Fibroblast of peridontal ligament (primary cell): ENCODE data around the gene E4F1.

Experiments
- DNase-seq: peaks from one replicate; pipeline ENCODE4 v3.0.0-alpha.2; 2010; ENCODE audit errors: extremely low read depth

The E4F1 gene, protein sequence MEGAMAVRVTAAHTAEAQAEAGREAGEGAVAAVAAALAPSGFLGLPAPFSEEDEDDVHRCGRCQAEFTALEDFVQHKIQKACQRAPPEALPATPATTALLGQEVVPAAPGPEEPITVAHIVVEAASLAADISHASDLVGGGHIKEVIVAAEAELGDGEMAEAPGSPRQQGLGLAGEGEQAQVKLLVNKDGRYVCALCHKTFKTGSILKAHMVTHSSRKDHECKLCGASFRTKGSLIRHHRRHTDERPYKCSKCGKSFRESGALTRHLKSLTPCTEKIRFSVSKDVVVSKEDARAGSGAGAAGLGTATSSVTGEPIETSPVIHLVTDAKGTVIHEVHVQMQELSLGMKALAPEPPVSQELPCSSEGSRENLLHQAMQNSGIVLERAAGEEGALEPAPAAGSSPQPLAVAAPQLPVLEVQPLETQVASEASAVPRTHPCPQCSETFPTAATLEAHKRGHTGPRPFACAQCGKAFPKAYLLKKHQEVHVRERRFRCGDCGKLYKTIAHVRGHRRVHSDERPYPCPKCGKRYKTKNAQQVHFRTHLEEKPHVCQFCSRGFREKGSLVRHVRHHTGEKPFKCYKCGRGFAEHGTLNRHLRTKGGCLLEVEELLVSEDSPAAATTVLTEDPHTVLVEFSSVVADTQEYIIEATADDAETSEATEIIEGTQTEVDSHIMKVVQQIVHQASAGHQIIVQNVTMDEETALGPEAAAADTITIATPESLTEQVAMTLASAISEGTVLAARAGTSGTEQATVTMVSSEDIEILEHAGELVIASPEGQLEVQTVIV

DNA sequence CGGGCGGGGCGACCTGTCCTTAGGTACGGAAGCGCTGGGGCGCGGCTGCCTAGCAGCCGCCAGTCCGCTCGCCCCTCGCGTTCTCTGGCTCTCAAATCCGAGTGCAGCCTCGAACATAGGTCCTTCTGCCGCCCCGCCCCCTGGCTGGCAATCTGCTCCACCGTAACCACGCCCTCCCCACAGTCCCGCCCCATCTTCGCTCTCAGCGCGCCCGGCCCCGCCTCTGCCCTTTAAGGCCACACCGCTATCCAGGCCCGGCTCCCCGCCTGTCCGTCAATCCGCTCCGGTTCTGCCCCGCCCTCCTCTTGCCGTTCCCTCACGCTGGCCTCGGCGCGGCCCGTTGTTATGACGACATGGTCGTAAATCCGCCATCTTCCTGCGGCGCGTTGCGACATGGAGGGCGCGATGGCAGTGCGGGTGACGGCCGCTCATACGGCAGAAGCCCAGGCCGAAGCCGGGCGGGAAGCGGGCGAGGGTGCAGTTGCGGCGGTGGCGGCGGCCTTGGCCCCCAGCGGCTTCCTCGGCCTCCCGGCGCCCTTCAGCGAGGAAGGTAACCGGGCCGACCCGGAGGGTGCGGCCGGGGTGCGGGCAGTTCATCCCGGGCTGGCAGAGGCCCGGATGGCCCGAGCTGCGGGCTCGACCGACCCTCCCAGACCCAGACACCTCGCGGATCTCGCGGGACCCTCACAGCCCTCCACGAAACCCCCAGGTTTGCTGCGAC is at the start of gene E4F1:
Gene E4F1, plus strand, starts transcription at position 371 of the 721 bp plus-strand sequence. Its CDS starts 23 bp downstream, at position 394.
- peak; percentile 98 for DNase-seq

DNA sequence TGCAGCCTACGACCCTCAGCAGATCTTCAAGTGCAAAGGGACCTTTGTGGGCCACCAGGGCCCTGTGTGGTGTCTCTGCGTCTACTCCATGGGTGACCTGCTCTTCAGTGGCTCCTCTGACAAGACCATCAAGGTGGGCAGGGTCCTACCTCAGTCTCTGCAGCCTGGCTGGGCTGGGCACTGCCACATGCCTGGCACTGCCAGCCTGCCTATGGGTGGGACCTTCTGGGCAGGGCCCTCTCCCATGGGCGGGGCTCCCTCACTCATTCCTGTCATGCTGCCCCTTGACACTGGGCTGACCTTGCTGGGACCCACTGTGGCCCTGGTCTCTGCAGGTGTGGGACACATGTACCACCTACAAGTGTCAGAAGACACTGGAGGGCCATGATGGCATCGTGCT is 49.5 kb upstream of the E4F1 start:
- no peak for DNase-seq

DNA sequence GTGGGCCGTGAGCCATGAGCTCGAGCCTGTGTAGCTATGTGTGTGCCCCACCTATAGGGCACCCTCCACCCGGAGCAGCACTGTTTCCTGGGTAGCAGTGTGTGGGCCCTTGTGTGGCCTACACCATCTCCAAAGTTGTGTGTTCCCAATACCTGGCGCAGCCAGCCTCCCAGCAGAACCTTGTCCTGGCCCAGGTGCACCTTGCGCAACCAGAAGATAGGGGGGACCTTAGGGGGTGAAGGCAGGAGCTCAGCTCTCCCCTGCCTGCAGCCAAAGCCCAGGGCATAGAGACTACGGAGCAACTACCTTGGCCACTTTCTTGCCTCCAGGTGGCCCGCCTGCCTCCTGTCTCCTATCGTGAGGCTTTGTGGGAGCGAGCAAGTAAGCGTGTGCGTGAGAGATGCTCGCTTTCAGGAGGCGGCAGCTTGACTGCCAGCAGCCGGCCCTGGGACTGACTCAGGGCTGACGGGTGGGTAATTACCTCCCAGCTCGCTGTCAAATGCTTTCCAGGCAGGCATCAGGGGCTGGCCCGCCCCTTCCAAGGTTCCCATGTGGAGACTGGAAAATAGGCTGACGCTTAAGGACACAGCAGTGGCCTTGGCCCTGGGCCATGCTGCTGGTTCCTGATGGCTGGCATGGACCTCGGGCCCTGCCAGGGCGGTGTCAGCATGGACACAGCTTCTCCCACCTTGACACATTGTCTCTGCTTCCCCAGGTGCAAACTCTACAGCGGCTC is 48.8 kb upstream of the E4F1 start:
- DNase-seq: no peak

DNA sequence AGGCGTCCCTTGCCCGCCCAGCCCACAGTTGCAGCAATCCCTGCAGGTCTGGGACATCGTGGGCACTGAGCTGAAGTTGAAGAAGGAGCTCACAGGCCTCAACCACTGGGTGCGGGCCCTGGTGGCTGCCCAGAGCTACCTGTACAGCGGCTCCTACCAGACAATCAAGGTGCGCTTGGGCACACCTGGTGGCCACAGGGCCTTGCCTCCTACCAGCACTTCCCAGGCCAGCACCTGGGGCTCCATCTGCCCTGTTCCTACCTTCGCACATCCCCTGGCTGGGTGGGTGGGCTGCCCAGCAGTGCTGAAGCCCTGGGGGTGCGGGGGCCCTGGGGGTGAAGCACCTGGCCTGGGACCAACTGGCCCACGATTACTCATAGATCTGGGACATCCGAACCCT is 47.9 kb upstream of the E4F1 start:
- no peak for DNase-seq

DNA sequence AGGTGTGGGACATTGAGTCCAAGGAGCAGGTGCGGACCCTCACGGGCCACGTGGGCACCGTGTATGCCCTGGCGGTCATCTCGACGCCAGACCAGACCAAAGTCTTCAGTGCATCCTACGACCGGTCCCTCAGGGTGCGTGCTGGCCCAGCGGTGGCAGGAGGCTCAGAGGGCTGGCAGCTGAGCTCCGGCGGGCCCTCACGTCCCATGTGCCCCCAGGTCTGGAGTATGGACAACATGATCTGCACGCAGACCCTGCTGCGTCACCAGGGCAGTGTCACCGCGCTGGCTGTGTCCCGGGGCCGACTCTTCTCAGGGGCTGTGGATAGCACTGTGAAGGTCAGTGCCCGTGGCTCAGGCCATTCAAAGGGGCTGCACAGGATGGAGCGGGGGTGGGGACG is 47.3 kb upstream of the E4F1 start:
- no peak for DNase-seq

DNA sequence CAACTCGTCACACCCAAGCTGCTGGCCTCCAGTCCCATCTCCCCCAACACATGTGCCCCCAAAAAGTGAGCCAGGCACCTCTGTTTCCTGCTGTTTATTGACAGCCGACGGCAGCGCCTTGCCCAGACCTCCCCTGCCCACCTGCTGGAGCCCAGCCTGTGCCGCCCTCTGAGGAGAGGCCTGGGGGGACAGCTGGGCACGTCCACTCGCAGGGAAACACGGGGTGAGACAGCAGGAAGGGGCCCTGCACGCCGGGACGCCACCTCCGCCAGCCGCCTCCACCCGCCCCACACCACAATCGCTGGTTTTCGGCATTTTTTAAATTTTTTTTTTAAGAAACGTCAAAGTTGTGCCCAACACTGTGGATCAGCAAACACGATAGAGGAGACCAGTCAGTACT is 46.3 kb upstream of the E4F1 start:
- DNase-seq: no peak

DNA sequence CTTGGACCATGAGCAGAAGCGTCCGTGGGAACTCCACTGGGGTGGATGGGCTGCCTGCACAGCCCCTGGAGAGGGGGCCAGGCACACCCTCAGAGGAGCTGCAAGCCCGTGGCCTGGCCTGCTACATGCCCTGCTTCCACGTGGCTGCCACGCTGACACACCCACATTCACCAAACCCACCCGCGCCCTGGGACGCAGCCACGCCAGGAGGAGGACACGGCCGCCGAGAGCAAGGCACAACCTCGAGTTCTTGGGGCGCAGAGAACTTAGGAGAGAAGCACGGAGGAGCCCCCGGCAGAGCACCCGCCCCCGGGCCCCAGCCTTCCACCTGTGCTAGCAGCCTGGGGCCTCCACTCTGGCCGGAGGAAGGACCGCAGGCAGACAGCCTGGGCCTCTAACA is 45.8 kb upstream of the E4F1 start:
- no peak for DNase-seq

DNA sequence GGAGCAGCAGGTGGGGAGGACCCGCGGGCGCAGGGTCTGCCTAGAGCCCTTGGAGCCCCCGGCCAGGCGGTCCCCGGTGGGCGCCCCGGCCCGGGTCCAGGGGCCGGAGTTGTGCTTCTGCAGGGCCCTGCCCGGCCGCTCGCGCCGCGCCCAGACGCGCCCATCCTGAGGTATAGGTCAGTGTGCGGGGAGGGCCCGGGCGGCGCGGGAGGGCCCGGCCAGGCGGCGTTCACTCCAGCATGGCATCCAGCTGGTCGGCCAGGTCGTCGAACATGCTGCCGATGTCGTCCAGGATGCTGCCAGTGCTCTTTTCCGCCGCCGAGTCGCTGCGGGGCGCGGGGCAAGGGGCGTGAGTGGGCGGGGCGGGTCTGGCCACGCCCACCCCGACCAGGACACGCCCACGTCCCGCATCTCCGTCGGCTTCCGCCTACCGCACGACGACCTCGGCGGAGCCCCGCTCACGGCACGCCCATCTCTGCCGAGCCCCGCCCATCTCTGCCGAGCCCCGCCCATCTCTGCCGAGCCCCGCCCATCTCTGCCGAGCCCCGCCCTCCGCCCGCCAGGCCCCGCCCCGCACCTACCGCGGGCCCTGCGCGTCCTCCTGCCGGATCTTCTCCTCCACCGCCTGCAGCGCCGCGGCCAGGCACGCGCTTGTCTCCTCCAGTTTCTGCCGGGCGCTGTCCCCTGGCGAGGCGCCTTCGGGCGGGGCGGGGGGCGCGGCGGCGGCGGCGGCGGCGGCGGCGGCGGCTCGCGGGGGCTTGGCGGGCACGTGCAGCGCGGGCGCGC is 44.9 kb upstream of the E4F1 start:
- no peak for DNase-seq

DNA sequence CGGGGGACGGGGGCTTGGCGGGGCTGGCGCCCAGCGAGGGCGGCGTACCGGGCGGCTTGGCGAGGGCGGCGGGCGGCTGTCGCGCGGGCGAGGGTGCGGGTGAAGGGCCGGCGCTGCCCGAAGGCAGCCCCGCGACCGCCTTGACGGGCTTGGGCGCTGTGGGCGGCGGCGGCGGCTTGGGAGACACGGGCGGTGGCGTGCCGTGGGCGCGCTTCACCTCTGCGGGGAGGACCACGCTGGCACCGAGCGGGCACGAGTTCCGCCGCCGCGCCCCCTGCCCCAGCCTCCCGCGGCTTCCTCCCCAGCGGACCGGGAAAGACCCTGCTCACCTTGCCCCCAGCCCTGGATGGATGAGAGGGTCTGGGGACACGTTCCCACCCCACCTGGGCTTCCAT is 44.3 kb upstream of the E4F1 start:
- DNase-seq: no peak

DNA sequence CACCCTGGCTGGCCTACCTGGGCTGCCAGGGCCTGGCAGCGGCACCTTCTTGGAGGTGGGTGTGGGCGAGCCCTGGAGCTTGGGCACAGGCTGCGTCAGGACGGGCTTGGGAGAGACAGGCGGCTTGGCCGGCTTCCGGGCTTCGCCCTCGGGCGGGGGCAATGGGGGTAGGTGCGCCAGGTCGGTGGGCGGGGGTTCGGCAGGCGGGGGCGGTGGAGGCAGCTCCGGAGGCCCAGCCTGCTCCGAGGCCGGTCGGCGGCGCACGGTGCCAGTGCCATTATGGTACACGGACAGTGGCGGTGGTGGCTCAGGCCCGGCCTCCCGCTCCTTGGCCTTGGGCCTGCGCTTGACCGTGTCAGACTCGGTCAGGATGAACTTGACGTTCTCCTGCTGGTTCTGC is 43.8 kb upstream of the E4F1 start:
- no peak for DNase-seq

DNA sequence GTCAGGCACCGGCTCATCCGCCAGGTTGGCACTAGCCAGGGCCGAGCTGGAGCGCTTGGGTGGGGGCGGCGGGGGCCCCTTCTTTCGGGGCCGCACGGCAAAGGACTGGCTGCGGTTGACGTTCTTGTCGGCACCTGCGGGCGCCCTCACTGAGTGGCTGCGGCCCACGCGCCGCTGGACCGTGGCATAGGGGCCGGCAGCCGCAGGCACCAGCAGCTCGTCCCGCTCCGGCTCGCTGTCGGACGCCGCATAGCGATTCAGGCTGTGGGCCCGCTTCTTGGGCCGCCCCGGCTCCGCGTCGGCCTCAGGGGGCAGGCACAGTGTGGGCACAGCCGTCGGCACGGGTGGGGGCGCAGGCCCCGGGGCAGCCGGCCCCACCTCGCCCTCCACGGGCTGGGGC is 42.9 kb upstream of the E4F1 start:
- no peak for DNase-seq

DNA sequence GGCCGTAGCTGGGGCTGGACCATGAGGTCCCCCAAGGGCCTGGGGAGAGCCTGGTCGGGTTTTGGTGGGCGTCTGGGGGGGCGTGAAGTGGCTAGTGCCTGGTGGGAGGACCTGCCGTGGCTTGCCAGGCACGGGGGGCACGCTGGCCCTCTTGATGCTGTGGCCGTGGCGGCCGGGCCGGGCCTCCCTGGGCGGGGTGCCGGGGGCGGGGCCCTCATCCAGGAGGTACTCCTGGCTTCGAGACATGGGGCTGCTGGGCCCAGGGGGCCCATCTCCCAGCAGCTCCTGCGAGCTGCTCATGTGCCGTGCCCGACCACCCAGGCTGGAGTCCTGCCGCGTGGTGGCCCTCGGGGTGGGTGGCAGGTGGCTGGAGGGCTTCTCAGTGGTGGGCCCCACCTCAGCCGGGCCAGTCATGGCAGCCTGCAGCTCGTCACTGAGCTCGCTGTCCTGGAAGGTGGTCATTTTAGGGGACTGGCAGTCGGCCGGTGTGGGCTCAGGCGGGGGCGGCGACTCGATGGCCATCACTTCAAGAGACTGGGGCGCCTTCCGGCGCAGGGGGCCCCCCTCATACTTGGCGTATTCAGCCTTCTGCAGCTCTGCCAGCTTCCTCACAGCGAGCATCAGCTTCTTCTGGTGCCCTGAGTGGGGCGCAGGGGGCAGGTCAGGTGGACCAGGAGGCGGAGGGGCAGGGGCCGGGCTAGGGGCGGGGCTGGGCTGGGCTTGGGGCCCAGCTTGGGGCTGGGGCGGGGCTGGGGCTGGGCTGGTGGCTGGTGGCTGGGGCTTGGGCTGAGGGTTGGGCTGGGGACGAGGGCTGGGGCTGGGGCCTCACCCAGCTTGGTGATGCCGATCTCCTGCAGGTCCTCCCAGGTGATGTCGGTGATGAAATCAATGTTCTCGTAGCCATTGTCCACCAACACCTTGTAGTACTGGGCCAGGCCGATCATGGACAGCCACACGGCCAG is 42.1 kb upstream of the E4F1 start:
- no peak for DNase-seq

DNA sequence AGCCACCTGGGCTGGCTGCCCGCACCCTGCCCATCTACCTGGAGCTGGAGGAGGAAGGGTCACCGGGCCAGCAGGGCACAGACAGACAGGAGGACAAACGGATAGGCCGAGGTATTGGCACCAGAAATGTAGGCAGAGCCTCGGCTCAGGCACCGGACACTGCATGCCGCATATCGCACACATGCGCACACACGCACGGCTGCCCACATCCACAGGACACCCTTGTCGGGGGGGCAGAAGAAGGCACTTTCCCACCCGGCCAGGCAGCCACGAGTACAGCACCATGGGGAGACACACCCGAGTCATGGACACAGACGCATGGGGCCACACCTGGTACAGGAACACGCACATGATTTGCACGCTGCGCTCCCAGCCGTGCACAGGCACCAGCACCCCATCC is 41.4 kb upstream of the E4F1 start:
- DNase-seq: no peak

DNA sequence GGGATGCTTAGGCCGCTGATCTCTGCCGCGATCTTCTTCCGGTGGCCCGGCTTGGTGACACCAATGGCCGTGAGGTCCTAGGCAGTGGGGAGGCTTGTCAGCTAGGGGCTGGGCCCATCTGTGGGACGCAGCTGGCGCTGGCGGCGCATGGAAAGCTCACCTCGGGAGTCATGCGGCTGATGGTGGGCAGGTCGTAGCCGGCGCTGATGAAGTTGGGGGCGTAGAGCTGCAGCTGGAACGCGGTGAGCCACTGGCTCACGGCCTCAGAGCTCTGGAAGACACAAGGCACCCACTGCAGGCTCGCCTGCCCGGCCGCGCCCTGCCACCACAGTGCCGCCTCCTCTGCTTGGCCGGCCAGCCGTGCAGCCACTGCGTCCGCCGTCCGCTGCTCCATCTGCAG is 39.7 kb upstream of the E4F1 start:
- DNase-seq: no peak

DNA sequence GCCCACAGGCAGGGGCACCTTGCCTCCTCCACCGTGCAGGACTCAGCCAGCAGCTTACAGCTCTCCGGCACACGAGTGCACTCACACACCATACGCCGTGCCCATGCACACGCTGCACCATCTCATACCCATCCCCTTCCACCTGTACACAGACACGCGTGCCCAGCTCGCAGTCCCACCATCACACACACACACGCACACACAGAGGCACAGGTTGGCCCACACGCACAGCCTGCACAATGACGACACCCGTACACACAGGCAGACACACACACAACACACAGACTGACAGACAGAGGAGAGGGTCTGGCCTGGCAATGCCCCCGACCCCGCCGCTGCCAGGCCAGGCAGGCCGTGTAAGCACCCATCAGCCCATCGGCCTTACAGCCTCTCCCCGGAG is 39.0 kb upstream of the E4F1 start:
- DNase-seq: no peak

DNA sequence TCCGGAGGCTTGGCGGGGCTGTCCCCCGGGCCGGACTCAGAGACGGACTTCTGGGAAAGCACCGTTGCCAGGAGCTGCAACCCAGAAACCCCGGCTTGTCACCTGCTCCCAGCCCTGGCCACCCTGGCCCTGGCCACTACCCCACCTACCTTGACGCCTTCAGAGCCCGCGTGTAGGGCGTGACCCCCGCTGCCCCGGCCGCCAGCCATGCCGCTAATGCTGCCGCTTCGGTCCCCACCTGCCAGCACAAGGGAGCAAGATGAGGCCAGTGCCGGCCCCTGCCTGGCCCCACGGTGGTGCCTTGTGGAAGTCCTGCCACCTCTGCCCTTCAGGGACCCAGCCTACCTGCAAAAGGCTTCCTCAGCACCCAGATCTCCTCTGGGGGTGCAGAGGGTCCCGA is 38.4 kb upstream of the E4F1 start:
- DNase-seq: no peak

DNA sequence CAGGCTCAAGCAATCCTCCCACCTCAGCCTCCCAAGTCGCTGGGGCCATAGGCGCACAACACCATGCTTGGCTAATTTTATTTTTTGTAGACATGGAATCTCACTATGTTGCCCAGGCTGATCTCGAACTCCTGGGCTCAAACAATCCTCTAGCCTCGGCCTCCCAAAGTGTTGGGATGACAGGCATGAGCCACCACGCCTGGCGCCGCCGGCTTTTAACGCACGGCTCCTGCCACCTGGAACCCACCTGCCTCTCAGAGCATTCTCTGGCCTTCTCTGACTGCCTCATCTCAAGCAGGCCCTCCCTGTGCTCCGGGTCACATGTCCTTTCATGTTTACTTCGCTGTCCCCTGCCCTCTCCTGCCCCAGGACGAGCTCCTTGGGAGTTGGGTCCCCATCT is 37.3 kb upstream of the E4F1 start:
- no peak for DNase-seq

DNA sequence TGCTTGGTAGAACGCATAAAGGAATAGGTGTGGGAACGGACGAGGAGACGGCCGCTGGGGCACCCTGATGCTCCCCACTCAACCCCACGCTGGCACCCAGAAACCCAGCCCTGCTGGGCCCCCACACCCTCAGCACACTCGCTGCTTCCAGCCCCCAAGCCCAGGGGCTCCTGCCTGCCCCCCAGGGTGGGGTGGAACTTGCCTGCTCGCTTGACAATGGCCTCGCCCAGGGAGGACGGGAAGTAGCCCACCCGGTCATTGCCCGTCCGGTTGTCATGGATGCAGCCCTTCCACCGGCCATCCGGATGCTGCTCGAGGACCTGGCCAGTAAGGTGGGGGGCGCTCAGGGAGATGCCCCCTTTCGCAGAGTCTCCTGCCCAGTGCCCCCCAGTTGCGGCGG is 36.9 kb upstream of the E4F1 start:
- DNase-seq: no peak

DNA sequence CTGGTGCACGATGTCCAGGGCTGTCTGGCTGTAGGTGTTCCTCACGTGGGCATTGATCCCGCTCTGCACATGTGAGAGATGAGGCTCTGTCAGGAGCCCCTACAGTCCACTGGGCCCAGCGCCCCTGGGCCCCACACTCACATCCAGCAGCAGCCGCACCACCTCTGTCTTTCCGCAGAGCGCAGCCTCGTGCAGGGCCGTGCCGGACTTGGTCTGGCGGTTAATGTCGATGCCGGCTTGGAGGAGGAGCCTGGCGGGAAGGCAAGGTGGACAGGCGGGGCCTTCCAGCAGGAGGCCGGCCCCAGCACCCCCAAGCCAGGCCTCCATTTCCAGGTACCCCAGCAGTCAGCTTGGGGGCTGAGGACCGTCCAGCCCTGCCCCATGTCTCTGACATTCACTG is 36.2 kb upstream of the E4F1 start:
- DNase-seq: no peak

DNA sequence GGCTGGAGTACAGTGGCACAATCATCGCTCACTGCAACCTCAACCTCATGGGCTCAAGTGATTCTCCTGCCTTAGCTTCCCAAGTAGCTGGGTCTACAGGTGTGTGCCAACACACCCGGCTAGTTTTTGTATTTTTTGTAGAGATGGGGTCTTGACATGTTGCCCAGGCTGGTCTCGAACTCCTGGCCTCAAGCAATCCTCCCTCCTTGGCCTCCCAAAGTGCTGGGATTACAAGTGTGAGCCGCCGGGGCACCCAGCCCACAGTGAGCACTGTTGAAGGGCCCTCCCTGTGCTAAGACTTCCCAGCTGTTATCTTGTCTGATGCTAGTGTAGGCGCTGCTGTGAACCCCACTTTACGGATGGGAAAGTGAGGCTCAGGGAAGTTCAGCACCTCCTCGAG is 35.0 kb upstream of the E4F1 start:
- no peak for DNase-seq
